Colonic mucosa (tissue), 4 donors: ENCODE results near the gene DENND1A. TPM values are rescaled to one million over a fixed set of nuclear protein-coding genes. Genes with fewer than 3 reads are reported as not detected.

ENCODE experiments used
- DNase-seq: peaks from one replicate; pipeline ENCODE4 v3.0.0-alpha.2; 2020
- H3K27ac ChIP-seq: fragments of 200-600 bp; one replicate; pipeline ENCODE4 v1.8.0; 2021
- H3K27me3 ChIP-seq: fragments of 200-600 bp; one replicate; pipeline ENCODE4 v1.8.0; 2021
- H3K36me3 ChIP-seq: fragments of 200-600 bp; one replicate; pipeline ENCODE4 v1.8.0; 2021
- H3K4me1 ChIP-seq: fragments of 200-600 bp; one replicate; pipeline ENCODE4 v1.8.0; 2021; ENCODE audit warnings: mild to moderate bottlenecking
- H3K4me3 ChIP-seq: fragments of 200-600 bp; one replicate; pipeline ENCODE4 v1.8.0; 2021
- H3K9ac ChIP-seq, 2 donors: one replicate each; pipeline ENCODE4 v1.7.0; 2013; ENCODE audit warnings: control low read depth in 2 of 2, low read depth in 2 of 2, low read length in 2 of 2
- H3K9me3 ChIP-seq: fragments of 200-600 bp; one replicate; pipeline ENCODE4 v1.8.0; 2021
- intact Hi-C: fragments of 100-400 bp; cut with DNase I; formaldehyde crosslinking; loops from one replicate; pipeline ENCODE4 v1.14.1; 2022
- total RNA-seq, 2 donors: library from RNA; stranded (reverse); fragmentation: NEBNext Ultra II Directional in 1 of 2; extraction: Animal tissue kit (Norgen Biotek cat#: 25700) in 1 of 2; gene quantifications; one replicate each; pipeline ENCODE4 v1.2.1, GENCODE V29; 2021
- TF ChIP-seq, protein P1 (sequence below): fragments of 200-600 bp; IDR thresholded peaks from one replicate; pipeline ENCODE4 v1.8.0; 2022; ENCODE audit warnings: antibody characterized with exemption, mild to moderate bottlenecking
- donor health status: healthy.
- donor health status: DM: no; HTN: no; CAD: no.
- donor health status: DM: no; HTN: no; CAD: no.

DENND1A gene
- total RNA-seq, 2 donors from 2014 or later, result 34.3 to 39.9 TPM

- H3K27ac ChIP-seq, result no peak overlapping the region
- H3K4me1 ChIP-seq, result no peaks in the 10 kb centered on the region
- H3K36me3 ChIP-seq, result no peaks in the 10 kb centered on the region
- TF ChIP-seq, protein P1, sequence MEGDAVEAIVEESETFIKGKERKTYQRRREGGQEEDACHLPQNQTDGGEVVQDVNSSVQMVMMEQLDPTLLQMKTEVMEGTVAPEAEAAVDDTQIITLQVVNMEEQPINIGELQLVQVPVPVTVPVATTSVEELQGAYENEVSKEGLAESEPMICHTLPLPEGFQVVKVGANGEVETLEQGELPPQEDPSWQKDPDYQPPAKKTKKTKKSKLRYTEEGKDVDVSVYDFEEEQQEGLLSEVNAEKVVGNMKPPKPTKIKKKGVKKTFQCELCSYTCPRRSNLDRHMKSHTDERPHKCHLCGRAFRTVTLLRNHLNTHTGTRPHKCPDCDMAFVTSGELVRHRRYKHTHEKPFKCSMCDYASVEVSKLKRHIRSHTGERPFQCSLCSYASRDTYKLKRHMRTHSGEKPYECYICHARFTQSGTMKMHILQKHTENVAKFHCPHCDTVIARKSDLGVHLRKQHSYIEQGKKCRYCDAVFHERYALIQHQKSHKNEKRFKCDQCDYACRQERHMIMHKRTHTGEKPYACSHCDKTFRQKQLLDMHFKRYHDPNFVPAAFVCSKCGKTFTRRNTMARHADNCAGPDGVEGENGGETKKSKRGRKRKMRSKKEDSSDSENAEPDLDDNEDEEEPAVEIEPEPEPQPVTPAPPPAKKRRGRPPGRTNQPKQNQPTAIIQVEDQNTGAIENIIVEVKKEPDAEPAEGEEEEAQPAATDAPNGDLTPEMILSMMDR, result no peak
- DNase-seq, result no peak
- intact Hi-C loops, result no loop called here
- no peak overlapping the region for H3K9ac ChIP-seq
- H3K4me3 ChIP-seq, result no peak overlapping the region
- no peaks in the 10 kb centered on the region for H3K27me3 ChIP-seq
- H3K9me3 ChIP-seq, result no peaks in the 10 kb centered on the region
Measured at GRCh38 chr9:123834218-123834888, 95.6 kb downstream of the DENND1A start.

DNA sequence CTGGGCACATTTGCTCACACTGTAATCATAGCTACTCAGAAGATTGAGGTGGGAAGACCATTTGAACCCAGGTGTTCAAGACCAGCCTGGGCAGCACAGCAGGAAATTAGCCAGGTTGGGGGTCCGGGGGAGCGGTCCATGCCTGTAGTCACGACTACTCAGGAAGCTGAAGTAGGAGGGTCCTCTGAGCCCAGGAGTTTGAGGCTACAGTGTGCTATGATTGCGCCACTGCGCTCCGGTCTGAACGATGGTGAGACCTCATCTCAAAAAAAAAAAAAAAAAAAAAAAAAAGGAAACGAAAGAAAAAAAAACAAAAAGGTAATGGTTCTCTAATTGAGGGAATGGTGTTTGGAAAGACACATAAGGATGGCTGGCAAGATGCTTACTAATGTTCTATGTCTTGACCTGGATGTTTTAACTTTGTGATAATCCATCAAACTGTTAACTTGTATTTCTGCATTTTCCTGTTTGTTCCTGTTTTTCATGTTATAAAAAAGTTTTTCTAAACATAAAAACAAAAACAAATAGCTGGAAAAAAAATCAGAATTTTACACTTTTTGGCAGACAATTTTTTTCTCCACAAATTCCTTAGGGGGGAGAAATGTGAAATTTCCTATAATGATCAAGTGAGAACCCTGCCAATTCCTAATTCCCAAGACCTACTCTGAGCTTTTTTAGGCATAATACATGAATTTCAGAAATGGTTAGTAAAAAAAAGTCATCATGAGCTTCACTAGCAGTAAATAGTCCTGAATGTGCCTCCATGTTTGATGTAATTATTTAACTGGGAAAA is 96.9 kb downstream of the DENND1A start:
- no peak overlapping the region for H3K9ac ChIP-seq
- intact Hi-C loops, result no loop called here
- no peaks in the 10 kb centered on the region for H3K9me3 ChIP-seq
- DNase-seq, result no peak
- no peak overlapping the region for H3K4me3 ChIP-seq
- no peaks in the 10 kb centered on the region for H3K27me3 ChIP-seq
- H3K4me1 ChIP-seq, result no peaks in the 10 kb centered on the region
- TF ChIP-seq, protein P1, result no peak
- H3K36me3 ChIP-seq, result no peaks in the 10 kb centered on the region
- H3K27ac ChIP-seq, result no peak overlapping the region

GRCh38 chr9:123832176-123832575 is 97.8 kb downstream of the DENND1A start:
- intact Hi-C loops, result no loop called here
- no peaks in the 10 kb centered on the region for H3K4me1 ChIP-seq
- no peaks in the 10 kb centered on the region for H3K9me3 ChIP-seq
- H3K9ac ChIP-seq, result no peak overlapping the region
- TF ChIP-seq, protein P1, result no peak
- no peak overlapping the region for H3K27ac ChIP-seq
- DNase-seq, result no peak
- H3K36me3 ChIP-seq, result no peaks in the 10 kb centered on the region
- H3K27me3 ChIP-seq, result no peaks in the 10 kb centered on the region
- no peak overlapping the region for H3K4me3 ChIP-seq

DNA sequence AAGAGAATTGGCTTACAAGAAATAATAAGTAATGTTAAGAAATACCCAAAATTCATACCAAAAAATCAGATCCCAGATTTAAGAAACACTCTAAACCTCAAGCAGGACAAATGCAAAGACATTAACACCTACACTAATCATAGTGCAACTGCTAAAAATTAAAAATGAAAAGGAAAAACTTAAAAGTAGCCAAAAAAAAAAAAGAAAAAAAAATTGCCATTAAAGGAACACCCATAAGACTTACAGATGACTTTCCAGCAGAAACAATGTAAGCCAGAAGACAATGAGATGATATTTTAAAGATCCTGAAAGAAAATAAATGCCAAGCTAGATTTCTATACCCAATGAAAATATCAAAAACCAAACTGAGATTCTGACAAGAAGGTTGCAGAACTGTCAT is 101.5 kb downstream of the DENND1A start:
- Histone ChIP-seq H3K9ac (no peak overlapping the region), H3K9me3 (no peaks in the 10 kb centered on the region), H3K4me1 (no peaks in the 10 kb centered on the region), H3K36me3 (no peaks in the 10 kb centered on the region), H3K4me3 (no peak overlapping the region), H3K27me3 (no peaks in the 10 kb centered on the region), H3K27ac (no peak overlapping the region)
- DNase-seq, result no peak
- intact Hi-C loops, result loop anchor here (2.0 kb wide), 1 partner anchor 18 kb away; no protein-coding TSS in a partner anchor
- TF ChIP-seq, protein P1, result no peak

DNA sequence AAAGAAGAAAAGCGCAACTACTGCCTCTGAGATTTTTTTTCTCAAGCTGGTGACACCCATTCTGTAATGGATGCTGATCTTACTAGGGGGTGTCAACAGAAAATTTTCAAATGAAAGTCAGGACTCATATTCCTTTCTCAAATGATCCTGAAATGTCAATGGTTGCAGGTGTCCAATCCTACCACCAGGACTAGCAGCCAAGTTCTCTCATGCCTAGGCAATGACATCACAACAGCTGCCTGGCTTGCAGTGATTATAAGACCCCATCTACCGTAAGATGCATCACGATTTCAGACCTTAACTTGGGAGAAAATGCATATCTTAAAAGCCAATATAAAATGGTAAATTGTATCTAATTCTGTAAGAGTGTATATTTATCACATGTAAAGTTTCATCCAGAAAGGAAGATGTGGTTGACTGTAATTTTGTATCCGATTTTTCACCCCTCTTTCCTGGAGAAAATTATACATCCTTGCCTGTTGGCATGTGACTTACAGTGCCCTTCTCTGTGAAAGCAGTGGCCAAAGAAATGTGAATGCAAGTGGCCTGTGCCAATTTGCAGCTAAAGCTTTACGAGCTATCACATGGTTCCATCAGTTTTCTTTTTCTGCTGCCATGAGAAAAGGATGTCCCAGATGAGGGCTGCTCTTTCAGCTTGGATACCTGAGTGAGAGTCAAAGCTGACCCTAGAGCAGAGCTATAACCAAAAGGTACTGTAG is 104.4 kb downstream of the DENND1A start:
- Histone ChIP-seq H3K27ac (no peak overlapping the region), H3K9me3 (no peaks in the 10 kb centered on the region), H3K27me3 (no peaks in the 10 kb centered on the region), H3K4me1 (peaks cover 6% of the 10 kb centered on the region), H3K4me3 (no peak overlapping the region), H3K9ac (no peak overlapping the region), H3K36me3 (no peaks in the 10 kb centered on the region)
- no peak for DNase-seq
- intact Hi-C loops, result no loop called here
- TF ChIP-seq, protein P1, result no peak
